Hepatic stellate cell (primary cell): ENCODE measurements around the gene NOS2.

Experiments used
- DNase-seq: peaks from one replicate; pipeline ENCODE4 v3.0.0; 2011; ENCODE audit warnings: low spot score

Gene NOS2

DNA sequence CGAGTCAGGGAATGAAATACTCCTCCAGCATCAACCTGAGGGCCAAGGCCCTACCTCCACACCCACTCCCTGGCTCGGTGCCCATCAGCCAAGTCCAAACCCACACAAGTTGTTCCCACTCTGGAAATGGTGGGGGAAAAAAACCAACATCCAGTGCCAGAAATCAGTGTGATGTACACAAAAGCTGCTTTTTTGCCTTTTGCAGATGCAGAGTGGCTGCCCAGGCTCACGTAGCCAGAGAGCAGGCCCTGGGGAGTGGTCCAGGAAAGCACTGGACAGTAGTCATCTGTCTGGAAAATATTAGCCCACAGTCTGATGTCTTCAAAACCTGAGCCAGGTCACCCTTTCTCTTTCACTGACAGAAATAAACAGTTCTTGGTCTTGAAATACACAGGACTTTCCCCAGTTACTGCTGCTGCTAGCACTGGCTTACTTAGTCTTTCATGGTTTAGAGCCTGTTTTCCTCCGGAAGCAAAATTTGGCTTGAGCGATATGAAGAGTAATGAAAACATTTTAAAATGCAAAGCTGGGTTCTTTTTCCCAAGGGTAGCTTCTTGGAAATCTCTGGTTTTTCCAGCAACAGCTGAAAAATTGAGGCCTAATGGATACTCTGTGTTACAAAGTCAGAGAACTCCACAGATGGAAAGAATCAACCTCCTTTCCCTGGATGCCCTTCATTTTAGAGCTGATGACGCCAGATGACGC, 18.2 kb upstream of the NOS2 start:
- DNase-seq: no peak

DNA sequence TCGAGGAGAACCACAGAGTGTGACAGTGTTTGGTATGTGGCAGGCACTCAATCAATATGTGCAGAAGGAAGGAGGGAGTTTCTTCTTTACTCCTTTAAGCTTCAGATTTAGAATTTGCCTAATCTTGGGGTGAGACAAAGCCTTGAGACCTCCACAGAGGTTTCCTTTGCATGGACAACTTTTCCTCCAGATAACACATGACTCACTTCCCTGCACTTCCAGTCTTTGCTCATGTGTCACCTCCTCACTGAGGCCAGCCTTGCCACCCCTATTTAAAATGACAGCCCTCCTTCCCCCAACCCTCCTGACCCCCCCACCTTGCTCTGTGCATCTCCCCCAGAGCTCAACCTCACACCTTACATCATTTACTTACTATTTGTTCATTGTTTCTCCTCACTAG, 17.4 kb upstream of the NOS2 start:
- no peak for DNase-seq

DNA sequence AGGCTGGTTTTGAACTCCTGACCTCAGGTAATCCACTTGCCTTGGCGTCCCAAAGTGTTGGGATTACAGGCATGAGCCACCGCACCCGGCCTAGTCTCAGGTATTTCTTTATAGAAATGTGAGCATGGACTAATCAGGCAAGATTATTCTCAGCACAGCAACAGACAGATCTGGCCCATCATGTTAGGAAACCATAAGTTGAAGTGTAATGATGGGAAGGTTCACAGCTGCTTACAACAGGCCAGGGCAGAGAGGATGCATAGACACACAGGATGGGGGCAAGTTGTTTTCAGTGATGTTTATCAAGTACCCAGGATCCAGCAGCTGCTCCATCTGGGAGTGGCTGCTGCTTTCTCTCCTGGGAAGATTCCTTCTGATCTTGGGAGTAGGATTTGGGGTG, 16.6 kb upstream of the NOS2 start:
- no peak for DNase-seq

DNA sequence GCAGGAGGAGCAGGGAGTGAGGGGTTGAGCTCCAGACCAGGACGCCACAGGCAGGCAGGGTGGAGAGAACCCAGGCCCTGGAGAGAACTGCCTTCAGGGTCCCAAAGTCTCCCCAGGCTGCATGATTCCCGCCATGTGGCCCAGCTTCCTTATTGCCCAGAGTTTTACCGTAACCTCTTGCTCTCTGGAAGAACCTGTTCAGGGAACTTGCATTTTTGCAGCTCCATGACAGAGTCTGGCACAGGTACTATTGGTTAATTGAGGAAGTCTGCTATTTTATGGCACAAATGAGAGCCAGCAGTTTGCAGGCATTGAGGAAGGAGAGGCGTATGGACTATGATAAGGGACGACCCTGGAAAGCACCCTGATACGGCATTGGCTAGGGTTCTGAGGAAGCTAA, 11.6 kb upstream of the NOS2 start:
- no peak for DNase-seq

DNA sequence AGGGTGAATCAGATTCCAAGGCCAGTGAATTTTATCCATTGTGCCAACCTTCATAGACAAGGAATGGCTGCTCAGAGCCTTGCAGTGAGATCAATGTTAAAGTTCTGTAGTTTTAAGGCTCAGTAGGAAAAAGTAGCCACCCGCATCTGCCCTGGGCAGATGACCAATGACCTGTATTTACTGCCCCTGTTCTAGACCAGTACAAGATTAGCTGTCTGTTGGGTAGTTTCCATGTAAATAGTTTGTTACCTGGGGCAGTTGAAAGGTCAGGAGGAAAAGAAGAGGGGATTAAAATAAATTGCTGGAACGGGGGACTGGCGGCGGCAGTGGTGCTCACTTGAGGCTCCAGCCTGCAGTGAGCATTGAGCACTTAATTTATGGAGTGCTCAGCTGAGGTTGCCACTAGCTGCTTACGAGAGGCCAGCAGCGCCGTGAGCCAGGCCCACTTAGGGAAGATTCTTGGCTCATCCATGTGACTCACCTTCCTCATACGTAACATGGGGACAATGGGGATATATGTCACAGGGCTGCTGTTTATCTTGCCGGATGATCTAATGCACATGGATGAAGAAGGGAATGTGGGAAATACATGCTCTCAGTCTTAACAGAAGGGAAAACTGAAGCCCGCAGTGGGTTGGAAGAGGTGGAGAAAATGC, 10.7 kb upstream of the NOS2 start:
- DNase-seq: no peak

DNA sequence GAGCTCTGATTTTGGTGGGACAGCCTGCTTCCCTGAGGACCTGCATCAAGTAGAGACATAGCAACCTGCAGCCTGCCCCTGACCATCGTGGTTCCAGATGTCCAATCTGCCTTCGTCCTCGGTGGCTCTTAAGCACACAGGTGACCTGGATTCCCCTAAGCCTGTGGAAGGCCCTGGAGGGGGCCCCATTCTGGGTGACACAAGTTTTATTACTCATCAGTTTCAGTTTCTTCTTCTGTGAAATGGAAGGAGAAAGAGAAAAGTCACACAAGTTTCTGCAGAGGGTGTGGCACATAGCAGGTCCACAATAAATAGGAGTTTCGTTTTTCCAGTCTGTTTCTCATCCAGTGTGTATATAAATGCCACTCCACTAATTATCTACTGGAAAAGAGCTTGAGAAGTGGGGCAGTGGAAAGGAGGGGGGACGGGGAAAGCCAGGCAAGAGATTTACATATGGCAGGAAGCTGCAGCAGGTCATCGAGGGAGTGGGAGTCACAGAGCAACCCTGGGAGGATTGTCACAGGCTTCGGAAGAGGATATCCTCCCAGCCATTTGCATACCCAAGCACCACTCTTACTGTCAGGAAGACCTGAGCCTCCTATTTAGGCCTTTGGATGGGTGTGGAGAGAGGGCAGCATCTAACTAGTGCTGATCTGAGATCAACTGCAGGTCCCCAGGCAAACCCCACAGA, 10.0 kb upstream of the NOS2 start:
- DNase-seq: no peak

DNA sequence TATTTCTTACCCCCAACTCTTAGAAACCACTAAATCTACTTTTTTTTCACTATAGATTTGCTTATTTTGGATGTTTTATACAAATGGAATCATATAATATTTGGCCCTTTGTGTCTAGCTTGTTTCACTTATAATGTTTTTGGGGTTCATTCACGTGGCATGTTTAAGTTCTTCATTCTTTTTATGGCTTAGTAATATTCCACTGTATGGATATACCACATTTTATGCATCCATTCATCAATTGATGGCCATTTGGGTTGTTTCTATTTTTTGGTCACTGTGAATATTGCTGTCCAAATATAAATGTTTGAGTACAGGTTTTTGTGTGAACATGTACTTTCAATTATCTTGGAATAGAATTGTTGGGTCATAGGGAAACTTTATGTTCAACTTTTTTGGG, 9.2 kb upstream of the NOS2 start:
- DNase-seq: no peak

DNA sequence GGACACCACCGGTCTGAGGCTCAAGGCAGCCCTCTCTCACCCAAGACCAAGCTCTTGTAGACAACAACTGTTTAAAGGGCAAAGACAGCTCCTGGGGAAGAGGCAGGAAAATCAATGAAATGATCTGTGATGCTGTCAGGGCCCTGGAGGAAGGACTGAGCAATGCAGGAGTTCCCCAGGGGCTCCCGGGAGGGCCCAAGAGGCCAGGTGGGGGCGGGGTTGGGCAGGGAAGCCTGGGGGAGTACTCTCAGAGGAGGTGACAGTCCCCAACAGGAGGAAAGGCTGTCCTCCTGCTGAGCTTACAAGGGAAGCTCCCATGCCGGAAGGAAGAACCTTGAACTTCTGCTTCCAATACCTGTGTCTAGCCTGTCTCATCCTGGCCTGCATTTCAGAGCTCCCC, 8.3 kb upstream of the NOS2 start:
- DNase-seq: no peak

DNA sequence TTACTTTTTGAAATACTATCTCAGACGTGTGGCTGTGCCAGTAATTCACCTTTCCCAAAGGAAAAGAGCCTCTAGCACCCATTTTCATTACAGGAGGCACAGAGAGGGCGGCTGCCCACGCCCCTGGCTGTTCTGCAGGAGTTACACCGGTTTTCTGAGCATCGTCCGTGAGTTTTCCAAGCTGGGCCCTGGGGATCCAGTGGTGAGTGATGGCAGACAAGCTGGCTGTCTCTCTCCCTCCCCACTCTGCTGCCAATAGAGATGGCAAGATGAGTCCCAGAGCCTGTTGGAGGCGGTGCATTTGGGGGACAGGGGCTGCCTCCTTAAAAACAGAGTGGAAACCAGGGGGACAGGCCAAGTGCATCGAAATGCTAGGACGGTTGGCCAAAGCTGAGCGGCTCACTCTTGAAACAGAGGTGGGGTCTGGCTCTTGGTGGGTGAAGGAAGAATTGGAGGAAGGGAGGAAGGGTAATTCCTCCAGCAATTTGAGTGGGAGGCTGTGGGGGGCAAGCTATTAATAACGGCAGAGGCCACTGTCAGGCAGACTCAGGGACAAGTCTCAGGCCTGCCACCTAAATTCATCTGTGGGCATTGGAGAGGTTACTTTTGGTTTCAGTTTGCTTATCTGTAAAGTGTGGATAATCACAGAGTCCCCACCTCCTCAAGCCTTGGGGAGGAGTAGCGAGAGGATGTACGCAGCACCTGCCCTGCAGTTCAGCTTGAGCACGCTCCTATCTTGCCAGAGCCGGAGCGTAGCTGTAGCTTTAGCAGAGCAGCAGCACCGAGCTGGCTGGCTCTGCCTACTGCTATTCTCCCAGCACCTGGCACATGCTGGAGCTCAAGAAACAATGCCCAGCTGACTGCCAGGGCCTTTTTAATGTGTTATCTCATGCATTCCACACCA, 7.5 kb upstream of the NOS2 start:
- DNase-seq: no peak

DNA sequence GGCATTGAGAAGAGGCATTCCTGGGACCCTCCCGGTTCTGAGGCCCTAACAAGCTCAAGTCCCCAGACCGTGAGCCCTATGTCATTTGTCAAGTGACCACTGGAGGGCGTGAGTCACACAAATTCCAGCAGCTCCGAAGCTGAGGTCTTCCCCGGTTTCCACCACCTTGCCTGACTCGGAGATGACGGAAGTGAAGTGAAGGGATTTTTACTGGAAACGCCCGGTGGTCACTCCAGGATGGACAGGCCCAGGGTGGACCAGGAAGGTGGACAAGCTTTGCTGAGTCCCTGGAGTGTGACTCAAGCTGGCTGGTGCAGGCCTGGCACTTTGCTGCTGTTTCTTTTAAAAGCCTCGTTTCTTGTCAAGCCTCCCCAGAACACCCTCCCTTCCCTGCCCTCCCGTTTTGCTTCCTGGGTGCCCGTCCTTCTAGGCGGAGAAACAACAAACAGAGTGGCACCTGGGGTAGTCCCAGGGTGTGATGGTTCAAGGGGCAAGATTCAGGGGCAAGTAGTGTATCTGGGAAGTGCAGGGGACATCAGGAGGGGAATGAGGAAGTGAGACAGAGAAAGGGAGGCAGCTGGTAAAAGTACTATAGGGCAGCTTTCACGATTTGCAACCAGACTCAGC, 5.3 kb upstream of the NOS2 start:
- DNase-seq: peak; percentile 90

DNA sequence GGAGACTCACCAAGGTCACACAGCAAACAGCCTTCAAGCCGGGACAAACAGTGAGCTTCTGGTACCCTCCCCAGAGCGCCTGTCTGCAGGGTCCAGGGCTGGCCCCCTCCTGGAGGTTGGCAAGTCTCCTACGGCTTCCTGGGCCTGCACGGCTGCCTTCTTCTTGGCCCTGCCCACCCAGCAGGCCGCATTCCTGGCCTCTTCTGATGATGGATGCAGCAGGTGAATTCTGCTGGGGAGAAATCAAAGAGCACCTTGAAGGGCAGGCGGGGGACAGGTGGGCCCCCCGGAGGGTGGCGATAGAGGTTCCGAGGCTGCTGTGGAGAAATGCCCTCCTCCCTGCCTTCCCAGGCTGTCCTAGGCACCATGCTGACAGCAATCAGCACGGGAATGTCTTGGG, 3.8 kb upstream of the NOS2 start:
- DNase-seq: no peak

DNA sequence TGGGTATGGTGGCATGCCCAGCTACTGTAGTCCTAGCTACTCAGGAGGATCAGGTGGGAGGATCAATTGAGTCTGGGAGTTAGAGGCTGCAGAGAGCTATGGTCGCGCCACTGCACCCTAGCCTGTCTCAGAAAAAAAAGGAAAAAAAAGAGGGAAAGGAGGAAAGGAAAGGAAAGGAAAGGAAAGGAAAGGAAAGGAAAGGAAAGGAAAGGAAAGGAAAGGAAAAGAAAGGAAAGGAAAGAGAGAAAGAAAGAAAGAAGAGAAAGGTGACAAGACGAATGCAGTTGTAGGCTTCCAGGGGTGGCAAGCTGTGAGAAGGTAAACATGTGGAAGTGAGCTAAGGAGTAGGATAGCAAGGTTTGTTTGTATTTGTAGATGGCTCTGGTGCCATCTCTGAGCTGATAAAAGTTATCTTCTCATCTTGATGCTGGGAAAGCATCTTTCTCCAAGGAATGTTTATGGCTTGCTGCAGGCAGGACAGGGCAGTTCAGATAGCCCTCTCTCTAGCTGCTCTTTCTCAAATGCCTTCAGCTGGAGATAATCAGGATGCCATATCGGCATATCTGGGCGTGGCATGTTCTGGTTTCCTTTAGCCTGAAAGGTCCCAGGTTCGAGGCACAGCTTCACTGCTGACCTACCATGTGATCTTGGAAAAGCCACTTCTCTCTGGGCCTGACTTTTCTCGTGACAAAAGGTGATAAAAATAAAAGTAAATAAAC, 2.8 kb upstream of the NOS2 start:
- no peak for DNase-seq

DNA sequence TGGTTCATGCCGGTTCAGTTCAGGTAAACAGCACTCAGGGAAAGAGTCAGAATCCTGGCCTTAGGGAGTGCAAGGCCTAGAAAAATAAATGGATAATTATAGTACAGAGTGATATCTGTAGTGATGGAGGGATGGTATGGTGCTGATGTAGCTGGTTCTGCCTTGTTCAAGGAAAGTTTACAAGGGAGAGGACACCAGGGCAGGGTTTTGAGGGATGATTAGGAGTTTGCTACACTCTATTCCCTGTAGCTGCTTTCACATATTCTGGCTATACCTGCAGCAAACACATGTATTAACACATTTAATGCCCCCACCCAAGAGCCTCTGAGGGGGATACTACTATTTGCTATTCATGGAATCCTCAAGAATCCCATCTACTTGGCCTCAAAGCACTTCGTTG, 1.7 kb upstream of the NOS2 start:
- DNase-seq: no peak

DNA sequence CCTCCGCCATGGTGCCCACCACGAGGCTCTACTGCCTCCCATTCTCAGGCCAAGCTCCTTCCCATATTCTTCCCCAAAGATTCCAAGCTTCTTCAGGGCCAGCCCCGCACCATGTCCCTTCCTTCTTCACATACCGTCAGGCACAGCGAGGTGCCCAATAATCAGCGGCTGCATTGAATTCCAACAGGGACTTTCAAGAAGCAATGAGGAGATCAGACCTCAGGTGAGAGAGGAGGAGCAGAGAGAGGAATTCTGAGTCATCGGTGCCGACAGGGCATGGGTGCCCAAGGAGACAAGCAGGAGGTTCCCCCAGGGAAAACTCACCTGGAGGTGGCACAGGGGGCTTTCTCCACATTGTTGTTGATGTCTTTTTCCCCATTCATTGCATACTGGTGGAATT, 2.0 kb downstream of the NOS2 start:
- DNase-seq: no peak

DNA sequence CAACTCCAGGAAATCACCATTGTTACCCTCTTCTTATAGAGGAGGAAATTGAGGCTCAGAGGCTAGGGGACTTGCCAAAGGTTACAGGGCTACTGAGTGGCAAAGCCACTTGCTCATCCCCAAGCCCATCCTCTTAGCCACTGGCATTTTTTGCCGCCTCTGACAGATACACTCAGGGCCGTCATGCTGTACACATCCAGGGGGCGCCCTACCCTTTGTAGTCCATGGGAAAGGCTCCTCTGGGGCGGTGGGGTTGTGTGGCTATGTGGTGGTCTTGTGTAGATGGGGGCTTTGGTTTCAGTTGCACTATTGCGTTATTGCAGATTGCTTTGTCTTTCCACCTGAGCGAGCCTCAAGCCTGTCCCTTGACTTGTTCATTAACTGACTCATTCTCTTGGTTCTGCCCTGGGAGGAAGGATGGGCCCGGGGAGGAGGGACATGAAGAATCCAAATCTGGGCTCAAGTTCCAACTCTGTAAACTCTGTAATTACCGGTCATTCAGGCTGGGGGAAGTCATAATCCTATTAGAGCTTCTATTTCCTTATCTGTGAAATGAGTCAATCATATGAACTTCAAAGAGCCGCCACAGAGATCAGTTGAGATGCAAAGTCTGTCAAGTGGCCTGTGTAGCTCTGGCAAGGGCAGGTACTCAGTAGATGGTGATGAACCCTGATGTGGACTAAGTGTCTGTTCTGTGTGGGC, 2.8 kb downstream of the NOS2 start:
- no peak for DNase-seq

DNA sequence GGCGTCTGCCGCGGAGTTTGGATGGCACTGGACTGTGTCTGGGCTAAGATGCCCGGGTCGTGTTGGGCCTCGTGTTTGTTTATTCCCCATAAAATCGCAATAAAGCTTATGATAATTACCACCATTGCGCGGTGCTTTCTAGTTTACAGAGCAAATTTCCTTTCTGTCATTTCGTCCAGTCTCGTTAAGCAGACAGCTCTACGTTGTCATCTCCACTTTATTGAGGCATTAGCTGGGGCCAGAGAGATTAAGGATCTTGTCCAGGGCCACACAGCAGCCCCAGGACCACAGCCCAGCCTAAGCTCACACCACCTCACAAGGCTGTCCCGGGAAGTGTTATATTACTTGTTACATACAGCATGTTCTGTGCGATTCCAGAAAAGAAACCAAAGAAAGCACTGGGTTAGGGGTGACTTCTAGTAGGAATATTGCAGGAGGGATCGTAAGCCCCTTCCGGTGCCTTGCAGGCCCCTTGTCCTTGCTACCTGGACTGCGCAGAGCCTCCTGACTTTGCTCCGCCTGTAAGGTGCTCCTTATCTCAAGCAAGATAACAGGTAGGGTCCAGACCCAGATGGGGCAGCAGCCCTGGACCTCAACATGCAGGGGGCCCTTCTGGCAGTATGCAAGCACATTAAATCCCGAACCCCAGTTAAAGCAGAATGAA, 6.3 kb downstream of the NOS2 start:
- DNase-seq: no peak

DNA sequence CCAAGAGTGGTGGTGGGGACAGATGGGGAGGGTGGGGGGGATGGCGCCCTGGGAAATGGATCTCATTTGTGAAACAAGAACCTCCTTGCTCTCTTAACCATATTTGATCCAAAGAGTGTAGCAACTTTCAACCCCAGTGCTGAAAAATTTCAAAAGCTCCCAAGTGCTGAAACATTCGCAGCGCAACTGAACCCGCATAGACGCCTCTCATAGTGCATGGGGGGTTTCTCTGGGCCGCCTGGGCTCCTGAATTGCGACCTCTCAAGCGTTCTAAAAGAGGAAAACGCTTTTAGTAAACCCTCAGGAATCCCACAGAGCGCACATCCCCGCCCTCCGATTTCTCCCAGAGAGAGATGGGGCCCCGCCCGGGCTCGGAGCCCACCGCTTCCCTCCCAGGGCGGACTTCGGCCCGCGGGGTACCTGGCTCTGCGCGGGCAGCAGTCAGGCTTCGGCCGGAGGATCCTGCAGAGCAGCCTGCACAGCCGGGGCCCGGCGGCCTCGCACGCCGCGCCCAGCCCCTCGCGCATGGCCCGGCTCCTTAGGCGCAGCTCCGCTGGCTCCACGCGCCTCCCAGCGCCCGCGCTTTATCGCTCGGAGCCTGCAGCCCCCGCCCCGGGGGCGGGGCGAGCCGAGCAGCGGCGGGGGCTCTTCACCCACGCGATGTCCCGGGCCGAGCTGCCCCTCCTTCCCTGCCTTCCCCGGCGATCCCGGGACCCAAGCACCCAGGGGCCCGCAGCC, 7.0 kb downstream of the NOS2 start:
- DNase-seq: no peak

DNA sequence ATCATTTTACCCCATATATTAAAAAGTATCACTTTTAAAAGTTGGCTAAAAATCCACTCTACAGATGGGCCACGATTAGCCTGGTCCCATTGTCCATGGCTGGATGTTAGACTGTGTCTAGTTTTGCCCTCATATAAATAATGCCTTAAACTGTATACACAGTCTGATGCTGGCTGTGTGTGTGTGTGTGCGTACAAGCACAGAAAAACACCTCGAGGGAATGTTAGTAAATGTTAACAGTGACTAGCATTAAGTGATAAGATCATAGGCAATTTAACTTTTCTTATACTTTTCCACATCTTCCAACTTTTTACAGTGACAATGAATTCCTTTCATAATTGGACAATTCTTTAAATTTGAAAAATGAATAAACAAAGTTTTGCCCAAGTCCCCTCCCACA, 8.2 kb downstream of the NOS2 start:
- DNase-seq: no peak

DNA sequence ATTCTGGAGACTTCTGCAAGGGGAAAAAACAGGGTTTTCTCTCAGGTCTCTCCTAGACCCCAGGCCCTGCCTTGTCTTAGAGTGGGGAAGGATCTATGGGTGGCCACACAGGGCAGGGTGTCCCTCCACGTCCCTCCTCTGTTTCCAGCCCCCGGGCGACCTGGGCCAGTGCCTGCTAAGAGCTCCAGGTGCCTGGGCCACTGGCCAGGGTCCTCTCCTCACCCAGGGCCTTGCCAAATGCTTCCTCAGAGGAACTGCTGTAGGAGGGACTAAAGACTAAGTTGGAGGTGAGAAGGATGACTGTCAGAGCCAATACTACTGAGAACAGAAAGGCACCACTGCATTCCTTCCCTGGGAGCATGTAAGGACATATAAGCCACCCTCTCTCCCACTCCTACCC, 11.4 kb downstream of the NOS2 start:
- no peak for DNase-seq
